Keratinocyte (primary cell): Measurements from ENCODE around the gene TBC1D14.

ENCODE experiments used
- EZH2 ChIP-seq: IDR thresholded peaks from one replicate; pipeline ENCODE4 v1.6.1; 2012; ENCODE audit warnings: inconsistent platforms, mild to moderate bottlenecking, low read length, moderate library complexity
- TF ChIP-seq, protein P1 (sequence below), 3 experiments: IDR thresholded peaks in 1 of 3; conservative IDR thresholded peaks in 1 of 3; optimal IDR thresholded peaks in 1 of 3; 2 replicates in 2 of 3; 3 replicates in 1 of 3; pipeline versions ENCODE3 to v1.5.1; 2011; ENCODE audit warnings: low read length in 3 of 3, mild to moderate bottlenecking in 3 of 3, moderate library complexity in 2 of 3, control low read depth in 1 of 3, inconsistent platforms in 1 of 3; ENCODE audit not compliant: insufficient read depth in 2 of 3; ENCODE audit errors: extremely low read depth in 1 of 3

GRCh38 chr4:6880691-6881090, 28.9 kb upstream of the TBC1D14 start:
- TF ChIP-seq EZH2 = no peak
- TF ChIP-seq, protein P1, sequence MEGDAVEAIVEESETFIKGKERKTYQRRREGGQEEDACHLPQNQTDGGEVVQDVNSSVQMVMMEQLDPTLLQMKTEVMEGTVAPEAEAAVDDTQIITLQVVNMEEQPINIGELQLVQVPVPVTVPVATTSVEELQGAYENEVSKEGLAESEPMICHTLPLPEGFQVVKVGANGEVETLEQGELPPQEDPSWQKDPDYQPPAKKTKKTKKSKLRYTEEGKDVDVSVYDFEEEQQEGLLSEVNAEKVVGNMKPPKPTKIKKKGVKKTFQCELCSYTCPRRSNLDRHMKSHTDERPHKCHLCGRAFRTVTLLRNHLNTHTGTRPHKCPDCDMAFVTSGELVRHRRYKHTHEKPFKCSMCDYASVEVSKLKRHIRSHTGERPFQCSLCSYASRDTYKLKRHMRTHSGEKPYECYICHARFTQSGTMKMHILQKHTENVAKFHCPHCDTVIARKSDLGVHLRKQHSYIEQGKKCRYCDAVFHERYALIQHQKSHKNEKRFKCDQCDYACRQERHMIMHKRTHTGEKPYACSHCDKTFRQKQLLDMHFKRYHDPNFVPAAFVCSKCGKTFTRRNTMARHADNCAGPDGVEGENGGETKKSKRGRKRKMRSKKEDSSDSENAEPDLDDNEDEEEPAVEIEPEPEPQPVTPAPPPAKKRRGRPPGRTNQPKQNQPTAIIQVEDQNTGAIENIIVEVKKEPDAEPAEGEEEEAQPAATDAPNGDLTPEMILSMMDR (optimal IDR thresholded peaks at IDR 0.05 in 1 of 3, IDR thresholded peaks at IDR 0.05 in 1 of 3, conservative IDR thresholded peaks at IDR 0.05 in 1 of 3; ENCODE audit: extremely low read depth in 1 of 3, insufficient read depth in 2 of 3, low read length in 3 of 3) = no peak
